Measurements from ENCODE around the gene MYO7B.

Gene MYO7B

DNA sequence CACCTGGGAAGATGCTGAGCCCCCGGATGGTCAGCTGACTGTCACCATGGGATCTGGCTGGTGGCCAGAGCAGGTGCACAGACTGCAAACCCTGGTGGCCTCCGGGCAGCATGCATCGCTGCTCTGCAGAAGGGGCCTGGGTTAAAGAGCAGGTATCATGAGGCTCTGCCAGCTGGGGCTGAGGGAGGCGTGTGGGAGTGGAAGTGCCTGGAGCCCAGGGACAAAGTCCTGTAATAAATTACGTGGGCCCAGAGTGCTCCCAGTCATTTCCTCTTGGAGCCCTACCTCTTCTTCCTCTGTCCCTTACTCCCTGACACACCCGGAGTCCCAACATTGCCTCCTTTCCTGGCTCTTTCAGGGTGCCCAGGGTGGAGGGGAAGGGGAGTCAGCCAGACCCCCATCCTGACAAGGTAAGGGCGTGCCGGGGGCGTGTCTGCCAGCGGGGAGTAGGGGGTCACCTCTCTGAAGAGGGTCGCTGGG lies at the start of gene MYO7B:
MYO7B (plus strand) TSS at position 262 of the 480 bp plus-strand sequence. CDS start 24,040 bp downstream, outside the sequence.
- DNase-seq: no peak

DNA sequence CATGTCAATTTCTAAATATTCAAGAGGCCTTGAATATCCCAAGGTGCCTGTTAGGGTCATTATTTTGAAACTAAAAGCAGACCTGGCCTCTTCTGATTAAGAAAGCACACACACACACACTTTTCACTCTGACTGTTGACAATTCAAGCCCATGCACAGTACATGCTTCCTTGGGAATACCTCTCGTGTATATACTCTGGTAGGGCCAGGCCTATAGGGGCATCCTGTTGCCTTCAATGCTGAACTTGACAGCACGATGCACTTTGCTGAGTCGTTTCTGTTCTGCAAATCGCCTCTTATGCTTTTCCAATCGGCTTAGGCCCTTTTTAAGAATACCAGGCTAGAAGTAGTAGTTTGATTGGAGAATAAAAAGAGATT lies 49.8 kb upstream of the MYO7B start:
- no peak for DNase-seq

DNA sequence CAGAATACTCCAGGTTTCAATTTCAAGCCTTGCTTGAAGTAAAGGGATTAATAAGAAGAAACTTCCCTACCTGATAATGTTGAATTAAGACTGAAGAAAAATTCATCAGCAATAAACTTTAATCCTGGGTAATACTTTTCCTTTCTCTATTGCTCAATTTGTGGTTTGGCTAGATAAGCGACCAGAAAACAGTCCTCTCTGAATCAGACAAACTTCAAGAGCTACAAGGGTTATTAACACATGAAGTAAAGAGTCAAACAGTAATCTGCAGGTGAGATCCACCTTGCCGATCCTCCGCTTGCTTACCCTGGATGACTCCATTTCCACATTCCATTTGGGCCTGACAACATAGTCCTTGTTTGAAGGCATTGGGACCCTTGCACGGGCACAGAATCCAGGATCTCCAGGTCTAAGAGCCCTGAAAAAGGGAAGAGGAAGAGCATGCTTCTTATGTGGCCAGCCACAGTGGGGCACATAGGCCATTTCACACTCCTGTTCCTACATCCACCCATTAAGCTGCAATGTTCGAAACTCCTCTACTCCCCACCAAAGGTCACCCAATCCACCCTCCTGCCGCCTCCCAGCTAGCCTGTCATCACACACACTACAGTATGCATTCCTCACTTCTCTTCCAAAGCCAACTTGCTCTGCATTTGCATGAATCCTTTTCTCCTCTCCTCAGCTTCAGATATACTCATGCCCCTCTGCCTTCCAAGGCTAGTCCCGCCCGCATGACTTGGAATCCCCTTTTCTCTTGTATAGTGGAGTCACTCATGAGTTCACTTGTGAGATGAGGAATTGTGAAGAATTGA lies 49.0 kb upstream of the MYO7B start:
- no peak for DNase-seq

DNA sequence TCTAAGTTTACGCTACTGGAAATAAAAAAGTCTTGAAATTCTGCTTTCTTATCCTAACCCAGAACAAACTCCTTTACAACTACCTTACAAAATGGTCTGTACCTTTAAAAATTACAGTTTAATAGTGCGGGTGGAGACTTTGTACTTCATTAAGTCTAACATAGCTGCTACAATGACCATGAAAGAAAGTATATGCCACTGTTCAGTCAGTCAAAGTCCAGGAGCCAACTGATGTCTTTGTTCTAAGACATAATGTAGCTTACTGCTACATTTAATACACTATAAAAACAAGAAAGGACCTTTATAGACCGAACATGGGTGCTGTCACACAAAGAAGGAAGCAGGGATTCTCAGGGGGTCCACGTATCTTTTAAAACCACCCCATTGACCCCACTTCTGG lies 45.2 kb upstream of the MYO7B start:
- DNase-seq: no peak

DNA sequence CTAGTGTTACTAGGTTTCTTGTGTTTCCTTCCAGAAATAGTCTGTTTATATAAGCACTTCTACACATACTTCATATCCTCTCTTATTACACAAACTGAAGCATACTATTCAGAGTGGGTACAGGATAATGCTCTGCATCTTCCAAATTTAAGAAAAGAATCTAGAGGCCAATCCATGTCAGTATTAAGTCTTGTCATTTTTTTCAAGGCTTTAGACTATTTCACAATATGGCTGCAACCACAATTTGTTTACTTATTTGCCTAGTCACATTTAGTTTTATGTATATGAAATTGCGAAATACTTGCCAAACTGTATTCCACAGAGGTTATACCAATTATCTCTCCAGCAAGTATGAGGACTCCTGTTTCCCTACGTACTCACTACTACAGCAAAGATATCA lies 37.1 kb upstream of the MYO7B start:
- DNase-seq: no peak

DNA sequence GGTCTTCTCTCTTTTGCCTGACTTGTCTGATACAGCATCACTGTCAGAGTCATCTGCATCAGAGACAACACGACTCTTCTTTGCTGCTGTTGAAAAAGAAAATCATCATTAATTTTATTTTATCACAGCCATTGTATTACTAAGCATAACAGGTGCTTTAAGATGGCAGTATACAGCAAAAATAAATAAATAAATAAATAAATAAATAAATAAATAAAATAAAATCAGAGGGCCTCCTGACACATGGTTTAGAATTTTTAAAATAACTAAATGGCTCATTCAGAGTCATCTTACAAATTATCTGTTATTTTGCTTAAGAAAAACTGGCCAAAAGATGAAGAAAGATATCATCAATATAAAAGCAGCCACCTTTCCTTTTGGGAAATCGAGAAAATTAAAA lies 32.0 kb upstream of the MYO7B start:
- DNase-seq: no peak

DNA sequence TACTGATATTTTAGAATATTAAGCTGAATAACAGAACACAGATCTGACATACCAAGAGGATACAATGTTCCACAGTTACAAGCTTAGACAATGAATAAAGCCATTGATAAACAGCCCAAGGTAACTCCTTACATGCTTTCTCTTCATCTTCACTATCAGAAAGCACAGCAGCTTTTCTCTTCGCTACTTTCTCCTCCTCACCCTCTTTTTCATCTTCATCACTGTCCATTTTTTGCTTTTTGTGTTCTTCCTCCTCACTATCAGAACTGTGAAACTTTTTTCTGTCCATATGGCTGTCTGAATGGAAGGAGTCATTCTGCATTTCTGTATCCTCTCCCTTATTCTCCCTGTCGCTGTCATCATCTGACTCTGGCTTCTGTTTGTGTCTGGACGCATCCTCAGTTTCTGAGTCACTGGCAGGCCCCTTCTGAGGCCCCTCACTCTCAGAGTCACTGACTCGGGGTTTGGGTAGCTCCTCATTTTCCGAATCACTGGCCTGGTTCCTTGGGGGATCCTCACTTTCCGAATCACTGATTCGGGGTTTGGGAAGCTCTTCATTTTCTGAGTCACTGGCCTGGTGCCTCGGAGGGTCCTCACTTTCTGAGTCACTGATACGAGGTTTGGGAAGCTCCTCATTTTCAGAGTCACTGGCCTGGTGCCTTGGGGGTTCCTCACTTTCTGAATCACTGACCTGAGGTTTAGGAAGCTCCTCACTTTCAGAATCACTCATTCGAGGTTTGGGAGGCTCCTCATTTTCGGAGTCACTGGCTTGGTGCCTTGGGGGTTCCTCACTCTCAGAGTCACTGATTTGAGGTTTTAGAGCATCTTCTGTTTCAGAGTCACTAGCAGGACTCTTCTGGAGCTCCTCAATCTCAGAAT lies 30.7 kb upstream of the MYO7B start:
- no peak for DNase-seq

DNA sequence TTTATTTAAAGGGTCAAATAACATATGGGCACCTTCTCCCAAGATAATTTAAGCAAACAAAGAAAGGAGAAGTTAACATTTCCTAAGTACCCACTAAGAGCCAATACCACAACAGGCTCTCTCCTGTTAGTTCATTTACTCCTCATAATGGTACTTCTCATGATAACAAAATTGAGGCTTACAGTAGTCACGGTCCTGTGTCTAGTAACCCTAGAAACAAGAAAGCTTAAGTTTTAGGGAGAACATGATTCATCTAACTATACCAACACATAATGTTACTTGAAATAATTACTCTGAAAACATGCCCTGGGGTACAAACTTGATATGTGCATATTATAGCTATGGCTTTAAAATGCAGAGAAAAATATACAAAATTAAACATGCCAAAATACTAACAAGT lies 29.0 kb upstream of the MYO7B start:
- DNase-seq: no peak

DNA sequence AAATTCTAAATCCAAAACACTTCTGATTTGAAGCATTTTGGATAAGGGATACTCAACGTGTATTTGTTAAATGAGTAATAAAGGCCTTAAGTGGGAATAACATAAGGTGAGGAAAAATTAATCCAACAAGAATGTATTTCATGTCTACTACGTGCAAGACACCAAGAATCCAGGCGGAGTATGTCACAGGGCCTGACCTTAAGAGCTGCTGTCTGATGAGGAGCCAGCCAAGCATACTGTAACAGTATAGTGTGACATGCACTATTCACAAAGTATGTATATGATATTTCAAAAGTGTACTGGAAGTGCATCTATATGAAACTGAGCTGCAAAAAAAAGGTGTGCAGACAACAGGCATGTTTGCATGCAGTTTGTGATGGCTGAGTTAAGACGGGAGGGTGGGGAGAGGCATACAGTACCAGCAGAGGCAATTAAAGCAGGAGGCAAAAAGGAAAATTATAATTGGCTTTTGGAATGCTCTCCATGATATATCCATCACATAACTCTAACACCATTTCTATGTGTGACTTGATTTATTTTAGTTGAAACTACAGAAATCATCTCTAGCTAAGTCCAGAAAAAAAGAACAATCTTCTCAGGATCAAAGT lies 27.4 kb upstream of the MYO7B start:
- no peak for DNase-seq

DNA sequence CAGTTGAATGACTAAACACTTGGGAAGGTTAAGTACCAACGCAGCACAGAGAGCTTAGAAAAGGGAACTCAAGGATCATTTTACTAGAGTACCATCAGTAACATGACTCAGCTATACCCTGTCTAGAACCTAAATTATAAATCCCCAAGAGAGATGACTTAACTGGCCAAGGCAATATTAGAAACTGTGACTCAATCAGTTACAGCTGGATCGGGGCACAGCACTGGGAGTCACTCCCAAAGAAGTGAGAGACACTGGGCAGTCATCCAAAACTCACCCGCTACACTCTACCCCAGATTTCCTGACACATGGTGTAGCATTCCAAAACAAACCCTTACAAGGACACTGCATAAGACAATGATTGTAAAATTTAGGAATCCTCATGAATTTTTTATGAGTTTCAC lies 26.9 kb upstream of the MYO7B start:
- no peak for DNase-seq

DNA sequence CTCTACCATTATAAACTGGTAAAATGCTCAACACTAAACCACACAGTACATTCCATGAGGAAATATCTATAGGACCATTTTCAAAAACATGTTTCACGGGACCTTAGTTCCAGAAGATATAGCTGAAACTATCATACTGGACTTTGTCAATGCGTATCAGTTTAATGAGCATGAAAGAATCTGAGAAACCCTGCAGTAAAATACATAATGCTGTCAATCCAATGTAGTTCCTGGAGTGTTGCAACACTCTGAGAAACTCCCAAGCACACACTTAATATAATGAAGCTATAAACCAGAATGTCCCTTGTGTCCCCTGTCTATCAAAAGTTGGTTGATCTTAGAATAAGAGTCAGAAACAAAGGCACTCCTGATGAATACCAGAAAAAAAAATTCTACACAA lies 25.4 kb upstream of the MYO7B start:
- DNase-seq: no peak

DNA sequence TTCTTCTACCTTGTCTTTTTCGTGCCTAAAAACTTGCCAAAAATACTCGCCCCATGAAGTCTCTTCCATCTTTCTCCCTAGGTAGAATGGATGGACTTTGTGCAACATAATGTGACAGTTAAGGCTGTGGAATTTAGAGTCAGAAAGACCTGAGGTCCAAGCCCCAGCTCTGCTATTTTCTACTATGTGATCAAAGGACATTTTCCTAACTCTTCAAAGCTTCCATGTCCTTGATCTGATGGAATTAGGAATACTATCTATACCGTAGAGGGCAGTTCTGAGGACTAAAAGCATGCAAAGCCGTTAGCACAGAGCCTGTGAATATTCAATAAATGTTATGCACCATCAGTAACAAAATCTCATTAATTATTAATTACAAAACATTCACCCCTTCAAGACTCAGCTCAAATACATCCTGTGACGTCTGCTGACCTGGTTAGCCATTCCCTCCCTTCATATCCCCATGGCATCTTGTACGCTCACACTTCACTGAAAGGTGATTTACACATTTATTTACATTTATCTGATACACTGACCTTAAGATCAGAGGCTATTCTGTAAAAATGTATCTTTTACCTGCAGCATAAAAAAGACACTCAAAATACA lies 24.3 kb upstream of the MYO7B start:
- DNase-seq: no peak

DNA sequence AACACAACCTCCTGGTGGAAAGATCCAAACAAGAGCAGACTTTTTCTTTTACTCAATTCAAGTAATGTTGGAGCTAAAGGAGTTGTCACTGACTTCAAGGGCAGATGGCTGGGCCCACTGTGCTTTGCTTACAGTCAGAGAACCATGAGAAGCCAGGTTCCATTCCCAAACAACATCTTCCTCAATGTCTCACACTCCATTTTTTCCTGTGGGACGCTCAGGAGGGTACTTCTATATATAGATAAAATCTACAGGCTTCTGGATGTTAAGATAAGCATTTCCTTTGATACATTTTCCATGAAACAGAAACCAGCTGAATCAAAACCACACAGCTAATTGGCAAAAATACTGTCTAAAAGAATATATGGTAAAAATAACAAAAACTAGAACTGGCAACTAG lies 23.6 kb upstream of the MYO7B start:
- DNase-seq: no peak

DNA sequence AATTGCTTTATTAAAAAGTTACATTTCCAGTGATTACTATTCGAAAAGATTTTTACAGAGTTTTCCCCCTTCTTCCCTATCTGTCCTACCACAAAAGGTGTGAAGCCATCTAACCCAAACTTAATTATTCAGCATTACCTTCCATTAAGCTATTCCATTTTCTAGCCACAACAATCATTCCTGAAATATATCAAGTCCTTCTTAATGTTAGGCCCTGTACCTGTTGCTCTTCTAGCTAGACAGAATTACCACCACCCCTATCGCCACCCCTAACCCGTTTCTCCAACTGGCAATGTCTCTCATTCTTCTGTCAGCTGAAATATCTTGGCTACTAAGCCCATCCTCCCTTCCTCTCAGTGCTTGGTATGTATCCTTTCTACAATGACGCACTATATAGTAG lies 23.1 kb upstream of the MYO7B start:
- DNase-seq: no peak

DNA sequence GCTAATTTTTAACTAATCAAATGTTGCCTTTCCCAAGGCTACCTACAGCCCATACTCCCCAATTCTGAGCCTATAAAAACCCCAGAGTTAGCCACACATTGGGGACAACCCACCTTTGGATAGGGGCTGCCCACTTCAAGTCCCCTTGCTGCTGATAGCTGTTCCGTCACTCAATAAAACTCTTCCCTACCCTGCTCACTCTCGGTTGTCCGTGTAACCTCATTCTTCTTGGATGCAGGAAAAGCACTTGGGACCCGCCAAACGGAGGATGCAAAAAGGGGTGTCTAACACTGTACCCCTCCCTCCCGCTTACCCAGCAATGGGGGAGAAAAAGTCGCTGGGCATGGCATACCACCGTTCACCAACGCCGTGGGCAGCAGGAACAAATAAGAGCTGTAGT lies 21.4 kb upstream of the MYO7B start:
- DNase-seq: no peak

DNA sequence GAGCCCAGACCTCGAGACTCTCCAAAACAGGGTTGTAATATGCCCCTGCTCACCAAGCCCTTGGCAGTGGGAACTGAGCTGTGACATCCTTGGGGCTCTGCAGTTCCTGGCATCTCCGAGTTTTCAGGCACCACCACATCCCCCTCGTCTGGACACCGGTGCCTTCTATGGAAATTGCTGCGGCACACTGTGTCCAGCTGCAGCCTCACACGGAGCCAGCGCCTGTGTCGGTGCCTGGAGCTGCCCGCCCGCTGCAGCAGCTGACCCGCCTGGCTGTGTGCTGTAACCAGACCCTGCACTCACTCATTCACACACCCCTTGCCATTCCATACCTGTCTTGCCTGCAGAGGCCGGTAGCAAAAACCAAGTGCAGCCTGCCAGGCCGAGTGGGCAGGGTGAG lies 21.0 kb upstream of the MYO7B start:
- no peak for DNase-seq

DNA sequence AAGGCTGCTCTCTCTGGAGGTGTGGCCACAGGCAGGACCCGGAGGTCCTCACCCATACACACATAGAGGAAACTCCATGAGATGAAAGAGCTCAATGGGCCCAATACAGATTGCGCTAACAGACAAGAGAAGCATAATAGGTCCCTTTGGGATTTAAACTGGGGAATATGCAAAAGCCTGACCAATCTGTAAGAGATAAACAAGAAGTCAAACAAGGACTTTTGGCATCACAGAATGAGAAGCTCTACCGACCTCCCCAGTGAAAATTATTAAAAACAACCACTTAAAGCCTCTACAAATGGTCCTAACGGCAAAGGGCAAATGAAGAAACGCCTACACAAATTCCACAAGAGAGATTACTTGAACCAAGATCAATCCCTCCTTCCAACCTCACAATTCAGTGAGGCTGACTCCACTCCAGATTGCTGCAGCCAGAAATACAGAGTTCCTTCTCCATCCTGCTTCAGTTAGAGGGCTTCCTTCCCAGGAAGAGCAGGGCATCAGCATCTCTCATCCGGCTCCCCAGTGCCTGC lies 20.0 kb upstream of the MYO7B start:
- DNase-seq: no peak

DNA sequence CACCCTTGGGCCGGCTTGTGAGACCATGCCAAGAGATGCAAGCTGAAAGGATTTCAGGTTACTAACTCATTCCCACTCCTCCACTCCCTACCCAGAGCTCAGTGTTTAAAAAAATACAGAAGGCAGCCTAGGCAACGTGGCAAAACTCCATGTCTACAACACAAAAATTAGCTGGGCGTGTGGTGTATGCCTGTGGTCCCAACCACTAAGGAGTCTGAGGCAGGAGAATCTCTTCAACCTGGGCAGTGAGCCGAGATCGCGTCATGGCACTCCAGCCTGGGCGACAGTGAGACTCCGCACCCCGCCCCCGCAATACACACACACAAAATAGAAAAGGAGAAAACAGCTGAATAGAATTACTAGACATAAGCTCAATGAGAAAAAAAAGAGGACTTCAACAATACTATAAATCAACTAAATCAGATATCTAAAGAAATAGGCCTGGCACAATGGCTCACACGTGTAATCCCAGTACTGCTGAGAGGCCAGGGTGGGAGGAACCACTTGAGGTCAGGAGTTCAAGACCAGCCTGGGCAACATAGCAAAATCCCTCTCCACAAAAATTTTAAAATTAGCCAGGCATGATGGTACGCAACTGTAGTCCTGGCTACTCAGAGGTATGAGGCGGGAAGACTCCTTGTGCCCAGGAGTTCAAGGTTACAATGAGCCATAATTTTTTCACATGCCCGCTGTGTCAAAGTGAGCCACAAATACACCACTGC lies 19.3 kb upstream of the MYO7B start:
- DNase-seq: no peak

DNA sequence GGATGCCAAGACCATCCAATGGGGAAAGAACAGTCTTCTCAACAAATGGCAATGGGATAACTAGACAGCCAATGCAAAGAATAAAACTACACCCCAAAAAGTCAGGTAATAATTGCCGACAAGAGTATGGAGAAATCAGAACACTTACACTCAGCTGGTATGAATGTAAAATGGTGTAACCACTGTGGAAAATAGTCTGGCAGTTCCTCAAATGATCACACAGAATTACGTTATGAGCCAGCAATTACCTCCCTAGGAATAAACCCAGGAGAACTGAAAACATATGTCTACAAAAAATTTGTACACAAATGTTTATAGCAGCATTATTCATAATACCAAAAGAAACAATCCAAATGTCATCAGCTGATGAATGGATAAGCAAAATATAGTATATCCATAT lies 18.0 kb upstream of the MYO7B start:
- DNase-seq: no peak

DNA sequence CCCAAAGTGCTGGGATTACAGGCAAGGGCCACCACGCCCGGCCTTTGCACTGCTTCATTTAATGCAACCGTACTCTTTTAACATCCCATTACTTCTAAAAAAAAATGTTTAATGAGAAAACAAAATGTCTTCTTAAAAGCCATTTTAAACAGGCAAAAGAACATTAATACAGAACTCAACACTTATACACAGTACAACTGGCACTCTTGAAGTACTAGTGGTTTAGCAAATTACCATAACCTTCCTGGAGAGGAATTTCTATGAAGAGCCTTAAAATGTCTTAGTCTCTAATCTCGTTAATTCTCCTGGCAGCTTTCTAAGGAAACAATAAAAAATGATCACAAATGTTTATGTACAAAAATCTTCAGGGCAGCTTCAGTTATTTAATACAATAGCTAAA lies 15.1 kb upstream of the MYO7B start:
- no peak for DNase-seq

DNA sequence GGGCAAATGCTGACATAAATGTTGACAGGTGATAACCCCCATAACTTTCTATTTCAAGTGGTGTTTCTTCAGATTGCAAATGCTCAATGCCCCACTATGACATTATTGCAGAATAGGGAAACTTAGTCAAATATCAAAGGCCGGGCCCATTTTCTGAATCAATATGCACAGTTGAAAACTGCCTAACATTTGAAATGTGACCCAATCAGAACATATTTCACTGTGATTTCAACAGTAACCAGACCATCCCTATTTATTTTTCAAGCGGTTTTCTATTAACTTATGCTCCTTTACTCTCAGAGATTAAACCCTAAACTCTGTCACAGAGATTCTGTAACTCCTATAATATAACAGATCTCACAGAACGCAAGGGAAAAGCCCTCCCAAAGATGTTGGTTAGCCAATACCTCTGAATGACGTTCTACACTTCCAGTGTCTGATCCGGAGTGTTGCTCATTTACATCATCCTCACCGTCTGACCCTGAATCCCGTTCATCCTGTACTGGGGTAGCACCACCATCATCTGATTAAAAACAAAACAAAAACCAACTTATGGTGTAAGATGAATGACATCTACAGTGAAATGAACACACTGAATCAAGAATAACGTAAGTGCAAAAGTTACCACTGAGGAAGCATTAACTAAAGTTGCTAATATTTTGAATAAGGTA lies 12.1 kb upstream of the MYO7B start:
- DNase-seq: no peak
